Nephron (organoid): ENCODE data around the gene ABCC3.

ENCODE experiments used
- H3K27ac Mint-ChIP-seq, 3 experiments: 2 replicates each; pipeline ENCODE4 v1.8.0; 2020; ENCODE audit warnings: mixed read lengths in 3 of 3, mild to moderate bottlenecking in 2 of 3, moderate library complexity in 1 of 3
- H3K27me3 Mint-ChIP-seq: 2 replicates; pipeline ENCODE4 v1.8.0; 2021; ENCODE audit warnings: low read depth, mild to moderate bottlenecking, moderate library complexity, mixed read lengths
- H3K36me3 Mint-ChIP-seq: 2 replicates; pipeline ENCODE4 v1.8.0; 2020; ENCODE audit warnings: low read depth, mixed read lengths
- H3K4me1 Mint-ChIP-seq: 2 replicates; pipeline ENCODE4 v1.8.0; 2020; ENCODE audit warnings: mixed read lengths
- H3K4me3 Mint-ChIP-seq, 3 experiments: 2 replicates each; pipeline ENCODE4 v1.8.0; 2020; ENCODE audit warnings: mild to moderate bottlenecking in 3 of 3, mixed read lengths in 3 of 3, moderate library complexity in 2 of 3
- H3K9me3 Mint-ChIP-seq: 2 replicates; pipeline ENCODE4 v1.8.0; 2020; ENCODE audit warnings: mixed read lengths
- TF ChIP-seq, protein P1 (sequence below), 3 experiments: fragments of 200-600 bp; sonication (generic); IDR thresholded peaks; one replicate each; pipeline ENCODE4 v1.5.0; 2021; ENCODE audit warnings: antibody characterized with exemption in 3 of 3; ENCODE audit not compliant: unreplicated experiment in 3 of 3

ABCC3 gene

GRCh38 chr17:50672831-50673551, 38.3 kb downstream of the ABCC3 start:
- no peaks in the 10 kb centered on the region for H3K36me3 Mint-ChIP-seq
- H3K9me3 Mint-ChIP-seq, result no peaks in the 10 kb centered on the region
- H3K4me1 Mint-ChIP-seq, result no peaks in the 10 kb centered on the region
- TF ChIP-seq, protein P1, sequence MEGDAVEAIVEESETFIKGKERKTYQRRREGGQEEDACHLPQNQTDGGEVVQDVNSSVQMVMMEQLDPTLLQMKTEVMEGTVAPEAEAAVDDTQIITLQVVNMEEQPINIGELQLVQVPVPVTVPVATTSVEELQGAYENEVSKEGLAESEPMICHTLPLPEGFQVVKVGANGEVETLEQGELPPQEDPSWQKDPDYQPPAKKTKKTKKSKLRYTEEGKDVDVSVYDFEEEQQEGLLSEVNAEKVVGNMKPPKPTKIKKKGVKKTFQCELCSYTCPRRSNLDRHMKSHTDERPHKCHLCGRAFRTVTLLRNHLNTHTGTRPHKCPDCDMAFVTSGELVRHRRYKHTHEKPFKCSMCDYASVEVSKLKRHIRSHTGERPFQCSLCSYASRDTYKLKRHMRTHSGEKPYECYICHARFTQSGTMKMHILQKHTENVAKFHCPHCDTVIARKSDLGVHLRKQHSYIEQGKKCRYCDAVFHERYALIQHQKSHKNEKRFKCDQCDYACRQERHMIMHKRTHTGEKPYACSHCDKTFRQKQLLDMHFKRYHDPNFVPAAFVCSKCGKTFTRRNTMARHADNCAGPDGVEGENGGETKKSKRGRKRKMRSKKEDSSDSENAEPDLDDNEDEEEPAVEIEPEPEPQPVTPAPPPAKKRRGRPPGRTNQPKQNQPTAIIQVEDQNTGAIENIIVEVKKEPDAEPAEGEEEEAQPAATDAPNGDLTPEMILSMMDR (IDR thresholded peaks at IDR 0.05; ENCODE audit: unreplicated experiment in 3 of 3), result no peak
- peaks cover 11% of the 10 kb centered on the region for H3K27me3 Mint-ChIP-seq
- no peak overlapping the region for H3K27ac Mint-ChIP-seq
- no peak overlapping the region for H3K4me3 Mint-ChIP-seq

DNA sequence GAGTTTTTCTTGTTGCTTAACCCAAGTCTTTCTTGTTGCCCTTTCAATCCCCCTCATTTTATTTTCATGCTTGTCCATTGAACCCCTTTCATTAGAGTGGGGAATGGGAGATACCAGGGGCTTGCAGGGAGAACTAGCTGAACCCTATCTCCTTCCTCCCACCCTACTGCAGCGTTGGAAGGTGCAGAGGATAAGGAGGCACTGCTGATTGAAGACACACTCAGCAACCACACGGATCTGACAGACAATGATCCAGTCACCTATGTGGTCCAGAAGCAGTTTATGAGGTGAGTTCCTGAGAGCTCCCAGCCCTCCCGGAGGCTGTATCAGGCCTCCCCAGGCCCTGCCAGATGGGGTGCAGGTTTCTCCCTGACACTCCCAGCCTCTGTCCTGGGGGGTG, 40.5 kb downstream of the ABCC3 start:
- H3K9me3 Mint-ChIP-seq, result no peaks in the 10 kb centered on the region
- no peak overlapping the region for H3K4me3 Mint-ChIP-seq
- H3K27ac Mint-ChIP-seq, result no peak overlapping the region
- H3K36me3 Mint-ChIP-seq, result no peaks in the 10 kb centered on the region
- peaks cover 11% of the 10 kb centered on the region for H3K27me3 Mint-ChIP-seq
- H3K4me1 Mint-ChIP-seq, result no peaks in the 10 kb centered on the region
- TF ChIP-seq, protein P1 (IDR thresholded peaks at IDR 0.05; ENCODE audit: unreplicated experiment in 3 of 3), result no peak

DNA sequence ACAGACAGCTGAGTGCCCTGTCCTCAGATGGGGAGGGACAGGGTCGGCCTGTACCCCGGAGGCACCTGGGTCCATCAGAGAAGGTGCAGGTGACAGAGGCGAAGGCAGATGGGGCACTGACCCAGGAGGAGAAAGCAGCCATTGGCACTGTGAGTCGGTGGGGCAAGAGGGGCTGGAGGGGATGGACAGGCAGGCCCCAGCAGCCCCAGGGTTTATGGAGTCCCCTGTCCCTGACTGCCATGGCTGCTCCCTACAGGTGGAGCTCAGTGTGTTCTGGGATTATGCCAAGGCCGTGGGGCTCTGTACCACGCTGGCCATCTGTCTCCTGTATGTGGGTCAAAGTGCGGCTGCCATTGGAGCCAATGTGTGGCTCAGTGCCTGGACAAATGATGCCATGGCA, 40.9 kb downstream of the ABCC3 start:
- no peak overlapping the region for H3K27ac Mint-ChIP-seq
- no peak overlapping the region for H3K4me3 Mint-ChIP-seq
- H3K9me3 Mint-ChIP-seq, result no peaks in the 10 kb centered on the region
- no peaks in the 10 kb centered on the region for H3K36me3 Mint-ChIP-seq
- TF ChIP-seq, protein P1 (IDR thresholded peaks at IDR 0.05; ENCODE audit: unreplicated experiment in 3 of 3), result no peak
- H3K27me3 Mint-ChIP-seq, result peaks cover 11% of the 10 kb centered on the region
- no peaks in the 10 kb centered on the region for H3K4me1 Mint-ChIP-seq

GRCh38 chr17:50676065-50676975, 41.6 kb downstream of the ABCC3 start:
- Mint-ChIP-seq H3K4me1 (peaks cover 4% of the 10 kb centered on the region), H3K4me3 (no peak overlapping the region), H3K9me3 (no peaks in the 10 kb centered on the region), H3K36me3 (no peaks in the 10 kb centered on the region), H3K27me3 (peaks cover 11% of the 10 kb centered on the region), H3K27ac (no peak overlapping the region)
- TF ChIP-seq, protein P1 (IDR thresholded peaks at IDR 0.05; ENCODE audit: unreplicated experiment in 3 of 3), result no peak

GRCh38 chr17:50677851-50678375, 43.2 kb downstream of the ABCC3 start:
- Mint-ChIP-seq H3K36me3 (no peaks in the 10 kb centered on the region), H3K4me1 (peaks cover 16% of the 10 kb centered on the region), H3K27ac (no peak overlapping the region), H3K27me3 (peaks cover 13% of the 10 kb centered on the region), H3K9me3 (no peaks in the 10 kb centered on the region), H3K4me3 (no peak overlapping the region)
- TF ChIP-seq, protein P1 (IDR thresholded peaks at IDR 0.05; ENCODE audit: unreplicated experiment in 3 of 3), result no peak
